Osteoblast (primary cell): ENCODE results near the gene RPS15A. TPM values are rescaled to one million over a fixed set of nuclear protein-coding genes. Genes with fewer than 3 reads are reported as not detected.

Source experiments
- DNase-seq: peaks from one replicate; pipeline ENCODE4 v3.0.0; 2011; ENCODE audit warnings: low spot score, mixed read lengths; ENCODE audit not compliant: insufficient read length; ENCODE audit errors: missing footprints
- H2AFZ ChIP-seq: 2 replicates; pipeline ENCODE4 v1.6.0; 2011; ENCODE audit warnings: mild to moderate bottlenecking, low read length
- H3K27ac ChIP-seq: 2 replicates; pipeline ENCODE4 v1.5.1; 2011; ENCODE audit warnings: mild to moderate bottlenecking, low read depth, low read length, moderate library complexity
- H3K27me3 ChIP-seq: 2 replicates; pipeline ENCODE4 v1.6.0; 2012; ENCODE audit warnings: mild to moderate bottlenecking, control low read depth, inconsistent platforms, low read length, moderate library complexity; ENCODE audit not compliant: insufficient read depth
- H3K36me3 ChIP-seq: 2 replicates; pipeline ENCODE4 v1.5.1; 2011; ENCODE audit warnings: mild to moderate bottlenecking, low read length, control low read depth, moderate library complexity; ENCODE audit not compliant: insufficient read depth
- H3K4me1 ChIP-seq: 2 replicates; pipeline ENCODE4 v1.5.1; 2011; ENCODE audit warnings: mild to moderate bottlenecking, low read length, control low read depth, moderate library complexity; ENCODE audit not compliant: insufficient read depth
- H3K4me2 ChIP-seq: 2 replicates; pipeline ENCODE4 v1.6.0; 2011; ENCODE audit warnings: mild to moderate bottlenecking, low read length; ENCODE audit not compliant: insufficient read depth
- H3K4me3 ChIP-seq: fragments of 200-600 bp; sonication (generic); 3 replicates; pipeline ENCODE4 v1.5.1; 2012; ENCODE audit warnings: mild to moderate bottlenecking, low read length, inconsistent platforms; ENCODE audit not compliant: insufficient read depth
- H3K79me2 ChIP-seq: 2 replicates; pipeline ENCODE4 v1.6.0; 2012; ENCODE audit warnings: mild to moderate bottlenecking, low read length, control low read depth, inconsistent platforms; ENCODE audit not compliant: insufficient read depth
- H3K9me3 ChIP-seq: 2 replicates; pipeline ENCODE4 v1.5.1; 2011; ENCODE audit warnings: low read depth, low read length, control low read depth
- H4K20me1 ChIP-seq: 2 replicates; pipeline ENCODE4 v1.6.0; 2012; ENCODE audit warnings: mild to moderate bottlenecking, low read length, control low read depth; ENCODE audit not compliant: insufficient read depth
- total RNA-seq: library from RNA; depleted of rRNA; stranded (reverse); fragments of >200 nt; gene quantifications from 2 replicates; pipeline ENCODE4 v1.2.3, GENCODE V29; 2012
- TF ChIP-seq, protein P1 (sequence below): IDR thresholded peaks from 2 replicates; pipeline ENCODE4 v1.5.1; 2011; ENCODE audit warnings: mild to moderate bottlenecking, low read depth, low read length, moderate library complexity; ENCODE audit errors: extremely low read depth

The RPS15A gene
- total RNA-seq, 1 donor = 1,145 TPM

GRCh38 chr16:18833707-18834505 lies 43.8 kb upstream of the RPS15A start:
- Histone ChIP-seq H3K36me3 (peaks cover 92% of the 10 kb centered on the region), H4K20me1 (no peaks in the 10 kb centered on the region), H3K4me2 (no peak overlapping the region), H3K4me3 (no peak overlapping the region), H3K4me1 (no peaks in the 10 kb centered on the region), H3K27ac (no peak overlapping the region), H3K27me3 (no peaks in the 10 kb centered on the region), H2AFZ (no peak overlapping the region), H3K79me2 (no peaks in the 10 kb centered on the region), H3K9me3 (no peaks in the 10 kb centered on the region)
- TF ChIP-seq, protein P1, sequence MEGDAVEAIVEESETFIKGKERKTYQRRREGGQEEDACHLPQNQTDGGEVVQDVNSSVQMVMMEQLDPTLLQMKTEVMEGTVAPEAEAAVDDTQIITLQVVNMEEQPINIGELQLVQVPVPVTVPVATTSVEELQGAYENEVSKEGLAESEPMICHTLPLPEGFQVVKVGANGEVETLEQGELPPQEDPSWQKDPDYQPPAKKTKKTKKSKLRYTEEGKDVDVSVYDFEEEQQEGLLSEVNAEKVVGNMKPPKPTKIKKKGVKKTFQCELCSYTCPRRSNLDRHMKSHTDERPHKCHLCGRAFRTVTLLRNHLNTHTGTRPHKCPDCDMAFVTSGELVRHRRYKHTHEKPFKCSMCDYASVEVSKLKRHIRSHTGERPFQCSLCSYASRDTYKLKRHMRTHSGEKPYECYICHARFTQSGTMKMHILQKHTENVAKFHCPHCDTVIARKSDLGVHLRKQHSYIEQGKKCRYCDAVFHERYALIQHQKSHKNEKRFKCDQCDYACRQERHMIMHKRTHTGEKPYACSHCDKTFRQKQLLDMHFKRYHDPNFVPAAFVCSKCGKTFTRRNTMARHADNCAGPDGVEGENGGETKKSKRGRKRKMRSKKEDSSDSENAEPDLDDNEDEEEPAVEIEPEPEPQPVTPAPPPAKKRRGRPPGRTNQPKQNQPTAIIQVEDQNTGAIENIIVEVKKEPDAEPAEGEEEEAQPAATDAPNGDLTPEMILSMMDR = no peak
- no peak for DNase-seq

GRCh38 chr16:18832613-18833012 lies 42.5 kb upstream of the RPS15A start:
- Histone ChIP-seq H3K27me3 (no peaks in the 10 kb centered on the region), H3K36me3 (peaks cover 89% of the 10 kb centered on the region), H3K9me3 (no peaks in the 10 kb centered on the region)

DNA sequence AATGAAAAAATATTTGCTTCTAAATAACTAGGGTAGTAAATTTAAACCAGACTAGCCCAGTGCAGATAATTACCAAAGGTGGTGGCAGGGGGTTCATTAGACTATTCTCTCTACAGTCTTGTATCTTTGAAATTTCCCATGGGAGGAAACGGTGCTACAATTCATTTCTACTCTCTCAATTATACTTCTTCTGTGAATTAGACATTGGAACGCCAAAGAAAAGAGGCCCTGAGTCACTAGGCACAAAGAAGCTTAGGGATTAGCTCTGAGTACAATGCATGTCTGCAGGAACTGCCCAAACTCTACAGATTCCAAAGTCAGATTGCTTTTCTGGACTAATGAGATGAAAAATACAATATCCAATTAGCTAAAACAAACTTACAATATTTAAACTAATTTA lies 41.9 kb upstream of the RPS15A start:
- Histone ChIP-seq H3K27ac (no peak overlapping the region), H2AFZ (no peak overlapping the region), H3K4me1 (no peaks in the 10 kb centered on the region), H3K4me3 (no peak overlapping the region), H3K79me2 (no peaks in the 10 kb centered on the region), H3K9me3 (no peaks in the 10 kb centered on the region), H3K36me3 (peaks cover 83% of the 10 kb centered on the region), H3K27me3 (no peaks in the 10 kb centered on the region), H3K4me2 (no peak overlapping the region), H4K20me1 (no peaks in the 10 kb centered on the region)
- TF ChIP-seq, protein P1 = no peak
- no peak for DNase-seq

More at GRCh38 chr16:18832613-18833012, 42.5 kb upstream of the RPS15A start:
- Histone ChIP-seq H3K27ac (no peak overlapping the region), H3K4me1 (no peaks in the 10 kb centered on the region), H3K79me2 (no peaks in the 10 kb centered on the region), H3K4me3 (no peak overlapping the region), H2AFZ (no peak overlapping the region), H3K4me2 (no peak overlapping the region), H4K20me1 (no peaks in the 10 kb centered on the region)
- peak; percentile 36 for DNase-seq
- TF ChIP-seq, protein P1 = no peak

GRCh38 chr16:18829251-18829650 lies 39.1 kb upstream of the RPS15A start:
- no peak overlapping the region for H3K4me3 ChIP-seq
- H3K4me2 ChIP-seq = no peak overlapping the region
- no peaks in the 10 kb centered on the region for H4K20me1 ChIP-seq
- H3K27me3 ChIP-seq = no peaks in the 10 kb centered on the region
- TF ChIP-seq, protein P1 = no peak
- H3K79me2 ChIP-seq = no peaks in the 10 kb centered on the region
- H3K36me3 ChIP-seq = peaks cover 55% of the 10 kb centered on the region
- no peak overlapping the region for H2AFZ ChIP-seq
- no peak for DNase-seq
- no peaks in the 10 kb centered on the region for H3K9me3 ChIP-seq
- no peaks in the 10 kb centered on the region for H3K4me1 ChIP-seq
- no peak overlapping the region for H3K27ac ChIP-seq
